NCI-H2107 treated with DMSO at 0.1 percent for 48 hours (cell line): Measurements from ENCODE around the gene S100A8.

Experiments
- DNase-seq: peaks from one replicate; lab custom pipeline; 2025; ENCODE audit not compliant: unreplicated experiment; lab: John Stamatoyannopoulos, UW

S100A8 gene

DNA sequence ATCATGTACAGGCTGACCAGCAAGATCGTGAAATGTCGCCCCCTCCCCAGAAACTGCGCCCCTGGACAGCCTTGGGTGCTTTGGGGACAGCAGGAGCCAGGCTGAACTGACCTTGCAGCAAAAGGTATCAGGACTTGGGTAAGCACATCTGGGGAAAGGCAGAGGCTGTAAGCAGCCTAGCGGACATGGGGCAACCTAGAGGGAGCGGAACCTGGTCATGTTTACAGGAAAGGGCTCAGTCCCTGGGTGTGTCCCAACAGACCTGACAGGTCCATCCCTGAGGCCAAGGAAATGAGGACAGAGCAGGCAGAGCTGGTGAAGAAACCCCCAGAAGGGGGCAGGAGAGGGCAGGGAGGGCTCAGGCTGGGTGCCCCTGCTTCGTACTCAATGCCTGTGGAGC is 3.1 kb upstream of the S100A8 start:
- DNase-seq, result no peak

DNA sequence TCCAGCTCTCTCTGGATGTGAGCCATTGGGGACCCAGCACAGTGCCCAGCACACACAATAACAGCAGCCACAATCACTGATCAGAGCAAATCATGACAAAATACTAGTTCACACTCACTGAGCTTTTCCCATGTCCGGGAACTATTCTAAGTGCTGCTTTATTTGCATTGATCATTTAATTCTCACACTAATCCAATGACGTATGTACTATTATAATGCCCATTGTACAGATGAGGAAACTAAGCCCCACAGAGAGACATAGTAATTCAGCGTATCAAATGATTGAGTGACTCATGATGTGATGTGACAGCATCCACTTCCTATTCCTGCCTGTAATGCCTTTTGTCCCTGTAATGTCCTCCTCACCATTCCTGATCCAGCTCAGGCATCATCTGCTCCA is 1.9 kb upstream of the S100A8 start:
- DNase-seq, result no peak

DNA sequence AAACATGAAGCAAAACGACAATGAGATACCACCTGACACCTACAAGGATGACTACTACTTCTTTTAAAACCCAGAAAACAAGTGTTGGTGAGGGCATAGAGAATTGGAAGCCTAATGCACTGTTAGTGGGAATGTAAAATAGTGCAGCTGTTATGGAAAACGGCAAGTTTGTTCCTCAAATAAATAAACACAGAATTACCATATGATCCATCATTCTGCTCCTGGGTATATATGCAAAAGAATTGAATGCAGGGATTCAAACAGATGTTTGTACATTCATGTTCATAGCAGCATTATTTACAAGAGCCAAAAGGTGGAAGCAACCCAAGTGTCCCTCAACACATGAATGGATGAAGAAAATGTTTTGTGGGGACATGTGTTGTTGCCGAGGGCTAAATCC is 1.4 kb upstream of the S100A8 start:
- DNase-seq, result no peak

DNA sequence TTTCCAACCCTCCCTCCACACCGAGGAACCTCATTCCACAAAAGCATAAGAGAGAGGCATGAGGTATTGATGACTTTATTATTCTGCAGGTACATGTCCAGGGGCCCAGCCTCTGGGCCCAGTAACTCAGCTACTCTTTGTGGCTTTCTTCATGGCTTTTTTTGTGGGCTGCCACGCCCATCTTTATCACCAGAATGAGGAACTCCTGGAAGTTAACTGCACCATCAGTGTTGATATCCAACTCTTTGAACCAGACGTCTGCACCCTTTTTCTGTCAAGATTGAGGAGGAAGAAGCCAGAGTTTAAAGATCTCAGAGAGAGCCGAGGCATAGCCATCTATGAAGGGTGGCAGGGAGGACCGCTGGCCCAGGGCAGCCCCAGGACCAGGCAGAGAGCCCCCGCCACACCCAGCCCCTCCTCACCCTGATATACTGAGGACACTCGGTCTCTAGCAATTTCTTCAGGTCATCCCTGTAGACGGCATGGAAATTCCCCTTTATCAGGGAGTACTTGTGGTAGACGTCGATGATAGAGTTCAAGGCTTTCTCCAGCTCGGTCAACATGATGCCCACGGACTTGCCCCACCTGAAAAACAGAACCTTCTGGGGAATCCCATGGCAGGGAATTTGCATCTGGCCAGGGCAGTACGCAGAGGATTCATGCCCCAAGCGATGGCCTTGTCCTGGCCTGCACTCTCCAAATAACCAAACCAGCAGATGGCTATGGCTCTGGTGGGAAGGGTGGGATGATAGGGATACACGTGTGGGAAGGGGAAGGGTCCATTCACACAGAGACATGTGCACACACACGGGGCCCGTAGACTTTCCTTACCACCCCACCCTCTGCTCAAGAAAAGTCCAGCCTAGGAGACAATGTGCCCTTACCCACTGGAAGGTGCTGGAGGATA is 647 bp downstream of the S100A8 start:
- DNase-seq, result no peak

DNA sequence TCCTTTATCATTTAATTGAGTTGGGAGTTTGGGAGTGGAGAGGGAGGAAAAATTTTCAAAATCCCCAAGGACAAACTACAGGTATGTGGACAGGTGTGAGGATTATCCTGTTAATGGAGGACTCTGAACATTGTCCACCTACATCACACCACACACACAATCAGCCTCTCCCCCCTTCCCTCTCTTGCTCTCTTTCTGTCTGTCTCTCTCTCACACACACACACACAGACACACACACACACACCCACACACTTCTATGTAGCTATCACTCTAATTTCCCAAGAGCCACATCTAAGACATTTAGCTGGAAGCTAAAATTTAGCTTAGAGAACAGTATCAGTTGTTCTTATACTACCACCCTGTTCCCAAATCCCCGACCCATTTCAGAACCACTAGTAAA is 1.5 kb downstream of the S100A8 start:
- DNase-seq, result no peak

DNA sequence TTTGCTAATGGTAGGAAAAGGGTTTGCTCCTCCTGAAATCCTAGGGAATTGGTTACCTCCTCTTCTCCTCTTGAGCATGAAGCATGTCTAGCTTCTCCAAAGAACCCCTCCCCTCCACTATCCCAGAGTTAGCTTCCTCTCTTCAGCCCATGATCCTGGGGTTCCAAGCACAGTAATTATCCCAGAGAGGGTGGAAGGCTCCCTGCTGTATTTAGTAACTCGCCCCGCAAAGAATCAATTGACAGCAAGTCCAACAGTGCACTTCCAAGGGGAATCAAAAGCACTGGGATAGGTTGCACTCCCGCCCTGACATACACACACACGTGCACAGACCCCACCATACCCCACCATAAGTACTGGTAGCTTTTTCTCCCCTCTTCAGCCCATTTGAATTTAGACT is 3.1 kb downstream of the S100A8 start:
- no peak for DNase-seq

DNA sequence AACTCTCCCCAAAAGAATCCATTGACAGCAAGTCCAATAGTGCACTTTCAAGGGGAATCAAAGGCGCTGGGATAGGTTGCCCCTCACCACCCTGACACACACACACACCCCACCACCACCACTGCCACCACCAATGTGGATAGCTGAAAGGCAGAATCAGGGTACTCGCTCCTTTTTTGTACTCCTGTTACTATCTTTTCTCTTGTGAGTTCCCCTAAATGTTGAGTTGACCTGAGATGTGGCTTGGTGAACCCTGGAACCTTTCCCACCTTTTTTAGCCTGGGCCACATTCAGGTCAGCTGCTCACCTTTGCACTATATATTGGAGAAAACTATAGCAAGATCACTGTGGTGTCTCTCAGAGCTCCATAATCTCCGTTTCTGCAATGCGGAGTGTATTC is 3.9 kb downstream of the S100A8 start:
- DNase-seq, result no peak

DNA sequence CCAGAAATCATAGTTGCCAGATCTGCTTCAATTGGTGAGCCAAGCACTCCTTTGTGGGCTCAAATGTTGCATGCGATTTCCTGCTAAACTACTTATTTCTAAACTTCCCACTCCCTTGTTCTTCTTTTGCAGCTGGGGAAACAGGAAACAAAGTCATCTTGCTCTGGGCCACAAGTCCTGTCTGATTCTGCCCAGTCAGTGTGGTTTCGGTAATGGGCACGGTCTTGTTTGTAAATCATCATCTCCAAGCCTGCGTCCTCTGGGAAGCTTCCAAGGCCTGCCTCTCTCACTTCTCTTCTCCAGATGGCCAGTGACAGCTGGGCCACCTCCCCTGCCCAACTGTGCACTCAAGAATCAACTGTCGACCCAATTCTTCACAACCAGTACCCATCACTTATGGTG is 4.4 kb downstream of the S100A8 start:
- DNase-seq, result no peak

DNA sequence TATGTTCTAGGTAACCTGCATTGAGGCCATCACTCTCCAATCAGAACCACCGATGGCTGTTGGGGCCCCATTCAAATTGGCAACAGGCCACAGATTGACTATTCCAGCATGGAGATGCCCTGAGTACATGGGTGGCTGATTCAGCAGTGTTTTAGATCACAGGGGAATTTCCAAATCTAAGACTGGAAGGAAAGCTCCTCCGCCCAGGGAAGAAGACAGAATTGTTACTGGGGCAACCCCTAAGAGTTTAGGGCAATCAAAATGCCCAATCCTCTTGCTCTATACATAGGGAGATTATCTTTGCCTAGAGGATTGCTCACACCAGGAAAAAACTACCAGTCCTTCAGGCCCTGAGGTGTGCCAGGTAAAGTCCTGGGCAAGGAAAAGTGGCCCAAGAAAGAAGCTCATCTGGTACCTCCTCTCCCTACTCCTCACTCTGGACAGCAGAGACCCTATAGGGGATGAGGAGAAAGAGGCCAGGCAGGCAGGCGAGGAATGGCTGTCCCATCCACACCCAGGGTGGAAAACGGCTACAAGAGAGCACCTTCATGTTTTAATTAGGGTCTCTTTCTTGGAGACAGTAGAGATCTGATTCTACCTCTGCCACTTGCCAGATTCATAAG is 5.8 kb downstream of the S100A8 start:
- no peak for DNase-seq

DNA sequence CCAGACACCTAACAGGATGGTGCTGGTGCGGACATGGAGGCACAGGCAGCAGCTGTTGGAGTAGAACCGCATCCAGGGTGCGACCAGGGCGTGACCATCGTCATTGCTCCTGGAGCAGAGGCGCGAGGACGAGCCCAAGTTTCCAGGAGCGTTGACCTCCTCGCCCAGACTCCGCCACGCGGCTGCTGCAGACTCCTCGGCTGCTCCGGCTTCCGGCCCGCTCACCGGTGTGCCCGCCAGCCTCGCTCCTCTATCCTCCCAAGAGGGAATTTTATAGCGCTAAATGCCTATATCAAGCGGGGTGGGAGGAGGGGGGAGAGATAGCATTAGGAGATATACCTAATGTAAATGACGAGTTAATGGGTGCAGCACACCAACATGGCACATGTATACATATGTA is 10.2 kb downstream of the S100A8 start:
- no peak for DNase-seq

DNA sequence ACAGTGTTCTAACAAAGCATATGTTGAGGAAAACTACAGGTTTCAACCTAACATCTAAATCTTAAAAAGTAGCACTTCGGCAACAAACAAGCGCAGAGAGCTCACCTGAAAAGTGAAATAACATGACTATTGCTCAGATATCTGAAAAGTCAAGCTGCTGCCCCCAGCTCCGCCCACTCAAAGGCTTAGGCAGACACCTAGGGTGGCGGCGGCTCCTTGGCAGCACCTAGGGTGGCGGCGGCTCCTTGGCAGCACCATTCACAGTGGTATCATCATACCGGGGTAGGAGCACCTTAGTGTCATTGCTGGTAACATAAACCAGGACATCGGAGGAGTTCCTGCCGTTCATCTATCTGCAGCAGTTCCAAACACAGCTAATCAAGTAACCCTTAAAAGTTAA is 11.3 kb downstream of the S100A8 start:
- DNase-seq, result no peak

DNA sequence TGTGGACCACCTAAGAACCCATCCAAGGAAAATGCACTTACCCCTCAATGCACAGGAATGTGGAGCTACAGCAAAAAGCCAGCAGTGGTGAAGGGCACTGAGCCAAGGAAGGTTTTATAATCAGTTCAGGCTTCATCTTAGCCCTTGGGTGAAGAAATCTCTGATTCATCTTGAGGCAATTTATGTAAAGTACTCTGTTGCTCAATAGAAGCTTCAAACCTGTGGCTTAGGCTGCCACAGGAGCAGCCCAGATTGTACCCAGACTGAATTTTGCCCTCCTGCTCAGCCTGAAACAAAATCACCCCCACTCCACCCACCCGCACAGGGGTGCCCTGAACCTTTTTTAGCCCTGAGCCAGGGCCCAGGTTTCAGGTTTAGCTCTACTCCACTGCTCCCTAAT is 15.4 kb downstream of the S100A8 start, which contains the start of gene S100A12:
Gene S100A12 (minus strand): TSS at position 111 of the 400 bp plus-strand sequence. CDS start 1,029 bp downstream, outside the sequence.
- DNase-seq, result no peak

DNA sequence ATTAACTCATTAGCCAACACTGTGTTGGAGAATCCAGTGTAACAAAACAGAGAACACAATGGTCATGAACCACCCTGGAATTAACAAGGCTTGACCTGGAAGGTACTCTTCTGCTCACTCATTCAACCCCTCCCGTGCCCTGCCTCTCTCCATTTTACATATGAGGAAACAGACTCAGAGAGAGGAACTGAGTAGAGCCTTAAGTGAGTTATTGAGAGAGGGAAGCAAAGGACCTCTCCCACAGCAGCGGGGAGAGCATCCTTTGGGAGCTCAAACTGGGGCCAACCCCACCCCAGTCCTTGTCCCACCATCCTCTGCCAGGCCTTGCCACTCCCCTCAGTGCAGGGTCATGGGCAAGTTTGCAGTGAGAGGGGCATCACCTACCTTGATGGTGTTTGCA is 16.8 kb downstream of the S100A8 start:
- DNase-seq, result no peak

DNA sequence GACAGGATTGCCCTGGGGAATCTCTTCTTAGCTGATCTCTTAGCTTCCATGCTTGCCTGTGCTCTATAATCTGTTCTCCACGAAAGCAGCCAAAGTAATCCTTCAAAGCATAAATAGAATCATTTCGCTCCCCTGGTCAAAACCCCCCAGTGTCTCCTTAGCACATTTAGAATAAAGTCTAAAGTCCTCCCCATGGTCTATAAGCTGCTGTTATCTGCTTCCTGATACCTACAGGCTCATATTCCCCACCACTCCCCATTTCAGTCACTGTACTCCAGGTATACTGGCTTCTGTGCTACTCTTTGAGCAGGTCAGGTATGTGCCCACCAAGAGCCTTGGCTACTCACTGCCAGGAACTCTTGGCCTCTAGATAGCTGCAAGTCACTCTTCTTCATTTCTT is 18.3 kb downstream of the S100A8 start:
- no peak for DNase-seq

DNA sequence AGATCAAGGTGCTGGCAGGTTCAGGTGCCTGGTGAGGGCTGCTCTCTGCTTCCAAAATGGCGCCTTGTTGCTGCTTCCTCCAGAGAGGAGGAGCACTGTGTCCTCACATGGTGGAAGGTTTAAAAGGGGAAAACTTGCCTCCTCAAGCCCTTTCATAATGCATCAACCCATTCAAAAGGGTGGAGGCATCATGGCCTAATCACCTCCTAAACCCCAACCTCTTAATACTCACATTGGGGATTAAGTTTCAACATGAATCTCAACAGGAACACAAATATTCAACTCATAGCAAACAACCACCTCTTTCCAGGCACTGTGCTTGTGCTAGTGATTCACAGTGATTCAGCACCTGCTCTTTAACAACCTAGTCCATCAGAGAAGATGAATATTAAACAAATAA is 19.6 kb downstream of the S100A8 start:
- DNase-seq, result no peak

DNA sequence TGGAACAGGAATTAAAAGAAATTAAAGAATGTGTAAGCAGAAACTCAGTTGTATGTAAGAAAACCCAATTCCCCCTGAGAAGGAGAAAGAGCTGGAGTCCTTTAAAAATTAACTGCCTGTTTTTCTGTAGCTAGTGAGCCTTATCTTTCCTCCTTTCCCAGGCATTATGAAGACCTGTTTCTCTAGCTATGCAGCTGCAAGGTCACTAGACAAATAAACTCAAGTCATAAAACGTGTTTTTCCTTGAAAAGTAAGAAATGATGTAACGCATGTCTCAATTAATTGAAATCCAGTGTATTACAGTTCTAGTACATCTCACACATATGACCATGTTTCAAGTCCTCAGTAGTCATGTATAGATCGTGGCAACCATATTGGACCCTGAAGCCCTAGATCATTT is 20.7 kb downstream of the S100A8 start:
- DNase-seq, result no peak

DNA sequence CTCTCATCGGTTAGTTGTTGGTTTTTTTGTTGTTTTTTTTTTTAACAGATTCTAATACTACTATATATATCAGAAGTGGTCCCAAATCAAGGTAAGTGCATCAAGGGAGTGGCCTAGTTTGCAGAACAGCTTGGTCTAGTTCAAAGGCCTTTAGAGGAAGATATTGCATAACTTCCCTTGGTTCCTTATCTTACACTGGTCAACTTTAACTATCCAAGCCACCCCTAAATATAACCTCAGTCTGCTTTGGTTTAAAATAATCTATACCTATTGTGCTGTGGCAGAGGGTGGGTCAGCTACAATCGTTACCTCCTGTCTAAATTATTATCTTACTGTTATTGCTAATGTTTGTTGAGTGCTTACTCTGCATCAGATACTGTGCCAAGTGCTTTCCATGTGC is 22.4 kb downstream of the S100A8 start:
- no peak for DNase-seq

DNA sequence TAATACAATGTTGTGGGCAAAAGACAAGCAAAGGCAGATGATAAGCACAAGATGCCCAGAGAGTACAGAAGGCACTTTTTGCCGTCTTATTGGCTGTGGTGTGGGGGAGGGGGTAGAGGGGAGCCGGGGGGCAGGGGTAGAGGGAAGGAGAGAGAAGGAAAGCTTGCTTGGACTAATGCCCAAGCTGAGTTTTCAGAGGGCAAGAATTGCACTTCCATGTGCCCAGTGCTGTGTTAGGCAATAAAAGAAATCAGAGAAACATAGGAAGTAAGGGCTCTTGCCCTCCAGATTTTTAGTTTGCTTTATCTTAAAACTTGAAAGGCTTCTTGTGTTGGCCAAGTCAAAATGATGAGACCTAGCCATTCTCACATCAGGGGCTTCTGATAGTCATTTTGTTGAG is 23.8 kb downstream of the S100A8 start:
- DNase-seq, result no peak

DNA sequence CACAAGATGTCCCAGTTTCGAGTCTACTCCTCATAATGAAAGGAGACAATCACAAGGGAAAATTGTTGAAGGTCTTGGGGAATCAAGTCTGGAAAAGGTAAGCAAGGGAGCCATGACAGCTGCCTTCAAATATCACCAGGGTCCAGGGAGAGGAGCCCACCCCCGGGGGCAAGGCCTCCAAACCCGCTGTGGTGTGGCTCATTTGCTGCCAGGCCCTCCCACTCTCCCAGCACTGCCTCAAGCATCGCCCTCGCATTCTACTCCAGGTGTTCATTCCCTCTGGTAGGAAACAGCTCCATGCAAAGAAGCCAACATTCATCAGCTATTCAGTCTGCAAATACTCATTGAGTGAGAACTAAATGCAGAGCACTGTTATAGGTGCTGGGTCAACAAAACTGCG is 24.6 kb downstream of the S100A8 start:
- no peak for DNase-seq

DNA sequence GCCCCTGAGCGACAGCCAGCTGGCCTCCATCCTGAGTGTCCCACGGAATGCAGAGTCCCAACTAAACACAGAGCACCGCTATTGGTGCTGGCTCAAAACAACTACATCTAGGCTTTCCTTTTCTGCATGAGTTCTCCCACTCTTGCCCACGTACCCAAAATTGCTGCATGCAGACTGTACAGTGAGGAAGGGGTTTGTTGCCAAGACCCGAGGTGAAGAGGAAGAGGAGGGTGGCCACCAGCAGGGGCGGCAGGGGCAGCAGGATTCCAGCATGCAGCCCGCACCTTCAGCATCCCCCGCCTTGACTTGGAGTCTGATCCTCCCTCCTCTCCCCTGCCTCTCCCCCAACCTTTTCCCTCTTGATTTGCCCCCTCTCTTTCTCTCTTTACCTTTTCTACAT is 25.2 kb downstream of the S100A8 start:
- no peak for DNase-seq

DNA sequence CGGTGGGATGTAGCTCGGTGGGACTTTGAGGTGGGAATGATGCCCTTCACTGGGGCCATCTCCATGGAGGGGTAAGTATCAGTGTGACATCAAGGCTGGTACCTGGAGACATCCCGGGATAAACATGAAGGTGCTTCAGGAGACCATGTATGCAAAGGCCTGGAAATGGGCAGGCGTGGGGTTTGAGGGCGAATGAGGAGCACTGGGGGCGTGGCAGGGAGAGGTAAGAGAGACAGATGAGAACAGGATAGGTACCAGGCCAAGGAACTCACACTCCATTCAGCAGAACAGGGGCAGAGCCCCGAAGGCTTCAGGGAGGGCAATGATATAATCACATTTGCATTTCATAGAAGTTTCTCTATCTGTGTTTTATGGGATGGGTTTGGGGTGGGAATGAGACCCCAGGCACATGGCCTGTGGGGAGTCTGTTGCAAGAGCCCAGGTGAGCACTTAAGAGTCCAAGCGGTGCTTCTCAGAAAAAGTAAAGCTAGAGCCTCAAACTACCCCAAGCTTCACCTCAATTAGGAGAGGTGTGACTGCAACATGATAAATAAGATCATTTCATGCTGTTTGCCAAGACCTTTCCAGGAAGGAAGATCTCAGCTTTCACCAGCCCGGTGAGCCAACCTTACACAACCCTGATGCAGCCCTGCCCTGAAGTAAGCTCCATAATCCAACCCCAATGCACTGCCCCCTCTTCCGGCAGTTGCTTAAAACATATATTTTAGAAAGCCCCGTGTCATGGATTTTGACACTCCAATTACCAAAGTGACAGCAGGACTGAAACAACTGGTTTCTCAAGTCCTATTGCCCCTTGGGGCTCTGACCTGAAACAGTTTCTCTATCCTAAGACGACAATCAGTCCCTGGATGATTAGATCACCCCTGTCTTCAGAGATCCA is 25.9 kb downstream of the S100A8 start:
- DNase-seq, result no peak

DNA sequence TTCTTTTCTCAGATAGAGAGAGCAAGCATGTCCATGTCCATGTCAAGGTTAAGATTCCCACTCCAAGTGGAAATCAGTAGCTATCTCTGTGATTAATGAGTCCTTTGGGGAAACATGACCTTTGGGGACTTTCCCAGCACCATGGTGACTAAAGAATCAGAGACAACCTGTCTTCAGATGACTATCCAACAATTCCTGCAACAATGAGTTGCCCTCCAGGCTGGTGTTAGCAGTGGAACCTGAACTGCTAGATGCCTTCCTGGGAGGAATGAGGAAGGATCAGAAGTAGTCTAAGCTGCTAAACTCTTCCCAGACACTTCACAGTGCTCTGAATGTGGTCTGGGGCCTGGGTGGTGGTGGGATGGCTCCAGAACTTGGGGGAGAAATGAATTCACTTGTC is 26.7 kb downstream of the S100A8 start:
- no peak for DNase-seq
